CD4-positive, alpha-beta memory T cell (primary cell): Measurements from ENCODE around the gene ANKMY1. TPM values are rescaled to one million over a fixed set of nuclear protein-coding genes. Genes with fewer than 3 reads are reported as not detected.

ENCODE experiments used
- CTCF ChIA-PET: fragments of 350-600 bp; sonication (Branson Sonifier 250); formaldehyde crosslinking; loops from one replicate; lab custom pipeline; 2021; ENCODE audit warnings: inconsistent platforms; ENCODE audit not compliant: partially characterized antibody; lab: Charles Lee
- POLR2A ChIA-PET: fragments of 350-600 bp; sonication (Branson Sonifier 250); formaldehyde crosslinking; loops from one replicate; lab custom pipeline; 2021; ENCODE audit not compliant: partially characterized antibody; lab: Charles Lee
- DNase-seq, 5 donors: peaks; one replicate each; pipeline versions ENCODE4 v3.0.0 to v3.0.0-alpha.2; 2020 to 2022; ENCODE audit warnings: mixed read lengths in 1 of 5
- H3K27ac ChIP-seq: one replicate; pipeline ENCODE4 v1.7.0; 2013; ENCODE audit warnings: low read depth, low read length
- H3K27me3 ChIP-seq: 2 replicates; pipeline ENCODE4 v1.7.0; 2013; ENCODE audit warnings: mild to moderate bottlenecking, low read length, moderate library complexity; ENCODE audit not compliant: insufficient read depth
- H3K36me3 ChIP-seq: 2 replicates; pipeline ENCODE4 v1.7.0; 2013; ENCODE audit warnings: mild to moderate bottlenecking, low read length, moderate library complexity; ENCODE audit not compliant: insufficient read depth
- H3K4me1 ChIP-seq: 2 replicates; pipeline ENCODE4 v1.7.0; 2013; ENCODE audit warnings: mild to moderate bottlenecking, low read length, moderate library complexity; ENCODE audit not compliant: insufficient read depth
- H3K4me3 ChIP-seq, 2 donors: one replicate each; pipeline ENCODE4 v1.7.0; 2013; ENCODE audit warnings: low read length in 2 of 2, mild to moderate bottlenecking in 1 of 2
- H3K9me3 ChIP-seq, 2 donors: one replicate each; pipeline ENCODE4 v1.7.0; 2013; ENCODE audit warnings: low read length in 2 of 2, control low read depth in 1 of 2; ENCODE audit not compliant: control insufficient read depth in 1 of 2
- H3K27ac Mint-ChIP-seq, 7 donors: one replicate each; pipeline ENCODE4 v1.8.0; 2020 to 2021; ENCODE audit warnings: mixed read lengths in 7 of 7, mild to moderate bottlenecking in 6 of 7, inconsistent platforms in 3 of 7, moderate library complexity in 3 of 7
- H3K27me3 Mint-ChIP-seq, 2 donors: one replicate each; pipeline ENCODE4 v1.8.0; 2020 to 2021; ENCODE audit warnings: mixed read lengths in 2 of 2
- H3K36me3 Mint-ChIP-seq, 2 donors: one replicate each; pipeline ENCODE4 v1.8.0; 2020 to 2021; ENCODE audit warnings: mixed read lengths in 2 of 2, inconsistent platforms in 1 of 2, mild to moderate bottlenecking in 1 of 2
- H3K4me1 Mint-ChIP-seq, 4 donors: one replicate each; pipeline ENCODE4 v1.8.0; 2020 to 2021; ENCODE audit warnings: mixed read lengths in 4 of 4, mild to moderate bottlenecking in 1 of 4
- H3K4me3 Mint-ChIP-seq, 8 donors: one replicate each; pipeline ENCODE4 v1.8.0; 2020 to 2021; ENCODE audit warnings: mixed read lengths in 8 of 8, mild to moderate bottlenecking in 7 of 8, moderate library complexity in 6 of 8, inconsistent platforms in 3 of 8
- H3K9me3 Mint-ChIP-seq, 8 donors: one replicate each; pipeline ENCODE4 v1.8.0; 2020 to 2021; ENCODE audit warnings: mixed read lengths in 8 of 8, mild to moderate bottlenecking in 5 of 8, inconsistent platforms in 3 of 8, moderate library complexity in 1 of 8
- intact Hi-C: fragments of 100-400 bp; cut with micrococcal nuclease; formaldehyde crosslinking; loops from one replicate; pipeline ENCODE4 v1.15.1; 2023
- polyA plus RNA-seq, 2 donors: library from polyadenylated mRNA; unstranded; fragments of 300-500 nt; fragmentation: Illumina TruSeq; gene quantifications; one replicate each; pipeline ENCODE4 v1.2.3, GENCODE V29; 2021
- total RNA-seq, 2 experiments: library from RNA; stranded (reverse); gene quantifications; one replicate each; pipeline ENCODE4 v1.2.3, GENCODE V29; 2021

ANKMY1 gene
- total and polyA plus RNA-seq, 4 experiments from 2014 or later: 9.4 to 84.8 (median 43.3) TPM

- Mint-ChIP-seq H3K9me3 (no peaks in the 10 kb centered on the region), H3K4me3 (no peak overlapping the region), H3K36me3 (peaks cover 0 to 19% of the 10 kb centered on the region in 2 donors), H3K4me1 (no peaks in the 10 kb centered on the region), H3K27ac (no peak overlapping the region), H3K27me3 (no peaks in the 10 kb centered on the region)
- H3K4me1 ChIP-seq: no peaks in the 10 kb centered on the region
- no peak for DNase-seq
- ChIA-PET CTCF (no interaction called here), POLR2A (no interaction called here)
- no peak overlapping the region for H3K27ac ChIP-seq
- H3K36me3 ChIP-seq: peaks cover 5% of the 10 kb centered on the region
- H3K27me3 ChIP-seq: no peaks in the 10 kb centered on the region
- no peak overlapping the region for H3K4me3 ChIP-seq
- no peaks in the 10 kb centered on the region for H3K9me3 ChIP-seq
- intact Hi-C loops: no loop called here
Measured at GRCh38 chr2:240603081-240603835, 45.5 kb upstream of the ANKMY1 start.

DNA sequence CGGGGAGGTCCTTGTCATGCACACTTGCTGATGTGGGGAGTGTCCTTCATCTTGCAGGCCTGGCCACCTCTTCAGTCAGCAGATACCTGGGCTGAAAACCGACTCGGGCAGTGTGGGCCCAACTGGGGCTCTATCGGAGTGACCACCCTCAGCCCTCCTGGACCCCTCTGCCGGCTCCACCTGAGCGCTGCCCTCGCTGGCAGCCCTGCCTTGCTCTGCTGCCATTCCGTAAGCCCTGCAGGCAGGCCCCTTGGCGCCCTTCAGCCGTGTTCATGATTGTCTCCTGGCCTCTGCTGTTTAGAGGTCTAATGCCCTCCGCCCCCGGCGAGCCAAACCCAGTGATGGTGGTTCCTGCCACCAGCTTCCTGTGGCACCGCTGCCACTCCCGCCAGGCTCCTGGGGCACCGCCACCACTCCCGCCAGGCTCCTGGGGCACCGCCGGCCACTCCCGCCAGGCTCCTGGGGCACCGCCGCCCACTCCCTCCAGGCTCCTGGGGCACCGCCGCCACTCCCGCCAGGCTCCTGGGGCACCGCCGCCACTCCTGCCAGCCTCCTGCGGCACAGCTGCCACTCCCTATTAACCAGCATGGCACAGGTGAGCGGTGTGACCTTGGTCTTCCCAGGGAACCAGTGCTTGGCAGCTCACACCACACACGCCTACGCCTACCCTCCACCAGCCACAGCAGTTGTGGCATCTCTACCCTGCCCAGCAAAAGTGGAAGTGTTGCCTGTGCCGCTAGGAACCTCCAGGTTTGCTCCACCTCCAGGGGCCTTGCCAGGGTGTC, 44.7 kb upstream of the ANKMY1 start:
- no peaks in the 10 kb centered on the region for H3K4me1 Mint-ChIP-seq
- DNase-seq: no peak
- Histone ChIP-seq H3K36me3 (peaks cover 11% of the 10 kb centered on the region), H3K9me3 (no peaks in the 10 kb centered on the region), H3K4me3 (no peak overlapping the region), H3K4me1 (no peaks in the 10 kb centered on the region), H3K27ac (no peak overlapping the region), H3K27me3 (no peaks in the 10 kb centered on the region)
- H3K9me3 Mint-ChIP-seq: no peaks in the 10 kb centered on the region
- CTCF ChIA-PET: no interaction called here
- POLR2A ChIA-PET: interaction anchor here (1.5 kb wide), 1 partner anchor 16 kb away, joined by 4 read pairs; the partner anchor contains the start of gene CAPN10
- peaks cover 0 to 19% of the 10 kb centered on the region in 2 donors for H3K36me3 Mint-ChIP-seq
- H3K27me3 Mint-ChIP-seq: no peaks in the 10 kb centered on the region
- intact Hi-C loops: no loop called here
- peak overlapping the region in 1 of 7 donors; percentile 57 for H3K27ac Mint-ChIP-seq
- no peak overlapping the region for H3K4me3 Mint-ChIP-seq

DNA sequence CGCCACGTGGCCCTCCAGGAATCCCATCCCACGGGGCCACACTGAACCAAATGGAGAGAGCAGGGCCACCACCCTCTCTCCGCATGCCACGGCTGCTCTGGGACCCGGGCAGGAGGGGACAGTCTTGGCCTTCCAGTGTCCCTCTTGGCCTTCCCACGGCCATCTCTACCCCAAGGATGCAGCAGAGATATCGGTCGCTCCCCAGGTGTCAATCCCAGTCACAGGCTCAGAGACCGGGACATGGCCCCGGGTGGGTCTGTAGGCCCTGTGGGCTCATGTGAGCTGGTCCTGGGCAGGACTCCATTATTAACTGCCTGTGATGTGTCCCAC, 44.0 kb upstream of the ANKMY1 start:
- Mint-ChIP-seq H3K4me1 (no peaks in the 10 kb centered on the region), H3K27ac (no peak overlapping the region), H3K27me3 (no peaks in the 10 kb centered on the region), H3K9me3 (no peaks in the 10 kb centered on the region), H3K36me3 (peaks cover 0 to 19% of the 10 kb centered on the region in 2 donors), H3K4me3 (no peak overlapping the region)
- ChIA-PET POLR2A (interaction anchor here (1.5 kb wide), 1 partner anchor 16 kb away, joined by 4 read pairs; the partner anchor contains the start of gene CAPN10), CTCF (no interaction called here)
- Histone ChIP-seq H3K4me1 (no peaks in the 10 kb centered on the region), H3K9me3 (no peaks in the 10 kb centered on the region), H3K4me3 (no peak overlapping the region), H3K36me3 (peaks cover 11% of the 10 kb centered on the region), H3K27me3 (no peaks in the 10 kb centered on the region), H3K27ac (no peak overlapping the region)
- intact Hi-C loops: no loop called here
- DNase-seq: no peak

- H3K27ac Mint-ChIP-seq: no peak overlapping the region
- Histone ChIP-seq H3K4me1 (no peaks in the 10 kb centered on the region), H3K27ac (no peak overlapping the region), H3K36me3 (peaks cover 11% of the 10 kb centered on the region), H3K4me3 (no peak overlapping the region), H3K9me3 (no peaks in the 10 kb centered on the region), H3K27me3 (no peaks in the 10 kb centered on the region)
- CTCF ChIA-PET: no interaction called here
- H3K4me1 Mint-ChIP-seq: no peaks in the 10 kb centered on the region
- H3K36me3 Mint-ChIP-seq: peaks cover 0 to 19% of the 10 kb centered on the region in 2 donors
- POLR2A ChIA-PET: interaction anchor here (1.5 kb wide), 1 partner anchor 15 kb away, joined by 4 read pairs; the partner anchor contains the start of gene CAPN10
- no peaks in the 10 kb centered on the region for H3K9me3 Mint-ChIP-seq
- H3K4me3 Mint-ChIP-seq: no peak overlapping the region
- no peak for DNase-seq
- H3K27me3 Mint-ChIP-seq: no peaks in the 10 kb centered on the region
- intact Hi-C loops: no loop called here
Measured at GRCh38 chr2:240601061-240601830, 43.5 kb upstream of the ANKMY1 start.

DNA sequence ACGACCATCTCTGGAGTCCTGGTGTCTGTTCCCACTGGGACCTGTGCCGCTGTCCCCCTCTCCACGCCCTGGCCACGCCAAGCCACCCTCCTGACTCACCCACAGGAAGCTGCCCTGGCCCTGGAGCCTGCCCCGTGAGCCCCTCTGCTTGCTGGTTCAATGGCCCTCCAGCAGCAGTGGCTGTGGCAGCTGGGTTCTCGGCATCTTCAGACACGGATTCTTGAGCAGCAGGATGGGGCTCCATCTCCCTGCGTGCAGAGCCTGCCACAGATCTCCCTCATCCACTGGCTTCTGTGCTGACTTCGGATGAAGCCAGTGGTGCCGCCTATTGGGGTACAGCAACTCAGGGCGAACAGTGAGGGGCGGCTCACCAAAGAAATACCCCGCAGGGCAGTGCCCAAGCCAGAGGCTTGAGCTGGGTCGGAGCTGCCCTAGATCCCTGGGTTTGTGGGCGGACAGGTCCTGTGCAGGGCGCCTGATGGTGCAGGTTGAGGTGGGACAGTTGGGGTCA, 42.7 kb upstream of the ANKMY1 start:
- H3K36me3 Mint-ChIP-seq: peaks cover 0 to 23% of the 10 kb centered on the region in 2 donors
- Histone ChIP-seq H3K36me3 (peaks cover 11% of the 10 kb centered on the region), H3K4me1 (no peaks in the 10 kb centered on the region), H3K9me3 (no peaks in the 10 kb centered on the region), H3K4me3 (no peak overlapping the region), H3K27ac (no peak overlapping the region), H3K27me3 (no peaks in the 10 kb centered on the region)
- H3K27me3 Mint-ChIP-seq: no peaks in the 10 kb centered on the region
- intact Hi-C loops: no loop called here
- peak overlapping the region in 1 of 7 donors; percentile 19 for H3K27ac Mint-ChIP-seq
- no peaks in the 10 kb centered on the region for H3K4me1 Mint-ChIP-seq
- H3K4me3 Mint-ChIP-seq: no peak overlapping the region
- ChIA-PET POLR2A (interaction anchor here (1.5 kb wide), 2 partner anchors 12 to 14 kb away, joined by 3 to 4 read pairs; partner anchors contain the start of gene CAPN10), CTCF (no interaction called here)
- H3K9me3 Mint-ChIP-seq: no peaks in the 10 kb centered on the region
- DNase-seq: no peak

DNA sequence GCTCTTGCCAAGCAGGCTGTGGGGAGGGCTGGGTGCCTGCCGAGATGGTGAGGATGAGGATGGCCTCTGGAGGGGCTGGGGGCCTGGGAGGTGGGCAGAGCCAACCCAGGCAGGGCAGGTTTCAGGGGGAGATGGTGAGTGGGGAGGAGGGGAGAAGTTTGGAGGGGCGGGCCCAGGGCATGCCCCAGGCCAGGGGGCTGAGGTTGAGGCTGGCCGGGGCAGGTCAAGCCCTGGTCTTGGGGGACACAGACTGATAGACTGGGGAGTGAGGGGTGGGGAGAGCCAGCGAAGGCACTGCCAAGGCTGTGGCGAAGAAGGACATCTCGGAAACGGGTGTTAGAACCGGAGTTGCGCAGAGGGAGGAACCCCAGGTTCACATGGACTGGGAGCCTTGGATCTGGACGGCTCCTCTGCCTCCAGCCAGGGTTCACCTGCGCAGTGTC, 41.4 kb upstream of the ANKMY1 start:
- no peaks in the 10 kb centered on the region for H3K4me1 ChIP-seq
- H3K27me3 ChIP-seq: no peaks in the 10 kb centered on the region
- CTCF ChIA-PET: no interaction called here
- no peak for DNase-seq
- H3K27ac ChIP-seq: no peak overlapping the region
- H3K36me3 Mint-ChIP-seq: peaks cover 0 to 23% of the 10 kb centered on the region in 2 donors
- no peaks in the 10 kb centered on the region for H3K4me1 Mint-ChIP-seq
- no peak overlapping the region for H3K4me3 ChIP-seq
- no peaks in the 10 kb centered on the region for H3K27me3 Mint-ChIP-seq
- peak overlapping the region in 2 of 7 donors; percentile 29 to 38 for H3K27ac Mint-ChIP-seq
- H3K9me3 ChIP-seq: no peaks in the 10 kb centered on the region
- no peaks in the 10 kb centered on the region for H3K9me3 Mint-ChIP-seq
- intact Hi-C loops: no loop called here
- H3K4me3 Mint-ChIP-seq: no peak overlapping the region
- H3K36me3 ChIP-seq: peaks cover 11% of the 10 kb centered on the region
- POLR2A ChIA-PET: interaction anchor here (1.5 kb wide), 1 partner anchor 11 kb away, joined by 3 read pairs; no protein-coding TSS in a partner anchor
